A549 (cell line): ENCODE measurements around the gene TCP1. TPM values are rescaled to one million over a fixed set of nuclear protein-coding genes. Genes with fewer than 3 reads are reported as not detected.

Source experiments
- ATAC-seq, 2 experiments: fragments of 200-7000 bp in 1 of 2; fragments of >200 bp in 1 of 2; cut with Nextera tagmentation in 1 of 2; cut with Tn5 transposase in 1 of 2; 3 replicates each; pipeline versions ENCODE4 v1.8.0 to v1.9.1; 2018 to 2020; ENCODE audit warnings: mild to moderate bottlenecking in 1 of 2, moderate library complexity in 1 of 2
- CTCF ChIA-PET: fragments of 300-600 bp; sonication (Branson Sonifier 250); formaldehyde crosslinking; extraction: SDS; loops from one replicate; lab custom pipeline; 2021; ENCODE audit warnings: antibody characterized with exemption, inconsistent platforms; lab: Yijun Ruan, JAX
- POLR2A ChIA-PET: fragments of 350-600 bp; formaldehyde crosslinking; extraction: SDS; loops from one replicate; lab custom pipeline; 2021; ENCODE audit warnings: antibody characterized with exemption, inconsistent platforms; lab: Yijun Ruan, JAX
- DNase-seq, 2 experiments: peaks; one replicate each; pipeline versions ENCODE4 v3.0.0 to v3.0.0-alpha.2; 2011 to 2016; ENCODE audit warnings: low read depth in 1 of 2, low spot score in 1 of 2
- FAIRE-seq: peaks from 2 replicates; lab custom pipeline; 2011; peaks lifted over from hg19 to GRCh38; lab: Jason Lieb, UNC
- H3K27ac ChIP-seq, 2 experiments: fragments of >200 bp; sonication (Bioruptor Twin); formaldehyde crosslinking; 3 replicates each; pipeline ENCODE4 v1.5.1; 2016 to 2017
- H3K4me1 ChIP-seq: fragments of >200 bp; sonication (Bioruptor Twin); formaldehyde crosslinking; 3 replicates; pipeline ENCODE4 v1.6.1; 2016
- H3K4me2 ChIP-seq: fragments of >200 bp; sonication (Bioruptor Twin); formaldehyde crosslinking; 3 replicates; pipeline ENCODE4 v1.6.1; 2016
- H3K4me3 ChIP-seq: fragments of >200 bp; sonication (Bioruptor Twin); formaldehyde crosslinking; 3 replicates; pipeline ENCODE4 v1.5.1; 2016
- H3K9me3 ChIP-seq: fragments of >200 bp; sonication (Bioruptor Twin); formaldehyde crosslinking; 3 replicates; pipeline ENCODE4 v1.6.1; 2016
- BHLHE40 ChIP-seq: IDR thresholded peaks from 2 replicates; pipeline ENCODE4 v1.6.1; 2012; ENCODE audit warnings: low read depth, low read length, inconsistent platforms
- CBX2 ChIP-seq: fragments of 200-600 bp; sonication (generic); IDR thresholded peaks from 2 replicates; pipeline ENCODE4 v1.6.1; 2016; ENCODE audit warnings: low read depth, mild to moderate bottlenecking, borderline replicate concordance
- CEBPB ChIP-seq, 2 experiments: fragments of >200 bp in 1 of 2; sonication (Bioruptor Twin) in 1 of 2; formaldehyde crosslinking in 1 of 2; IDR thresholded peaks; 2 replicates each; pipeline ENCODE4 v1.6.1; 2012 to 2016
- CHD2 ChIP-seq: fragments of 150-350 bp; IDR thresholded peaks from 2 replicates; pipeline ENCODE4 v1.6.1; 2014; ENCODE audit warnings: low read length; ENCODE audit not compliant: partially characterized antibody
- CHD4 ChIP-seq: fragments of 200-600 bp; sonication (generic); IDR thresholded peaks from 2 replicates; pipeline ENCODE4 v1.6.1; 2016; ENCODE audit warnings: antibody characterized with exemption, mild to moderate bottlenecking, borderline replicate concordance
- EP300 ChIP-seq, 2 experiments: fragments of >200 bp; sonication (Bioruptor Twin); formaldehyde crosslinking; IDR thresholded peaks; 2 replicates in 1 of 2; 3 replicates in 1 of 2; pipeline ENCODE4 v1.6.1; 2016 to 2017
- ESRRA ChIP-seq: fragments of 150-350 bp; IDR thresholded peaks from 2 replicates; pipeline ENCODE4 v1.6.1; 2014; ENCODE audit warnings: mild to moderate bottlenecking, low read length, borderline replicate concordance
- KDM5A ChIP-seq: fragments of 200-600 bp; sonication (generic); IDR thresholded peaks from 2 replicates; pipeline ENCODE4 v1.6.1; 2016; ENCODE audit warnings: antibody characterized with exemption, mild to moderate bottlenecking
- MAZ ChIP-seq: fragments of 150-350 bp; IDR thresholded peaks from 2 replicates; pipeline ENCODE4 v1.6.1; 2014; ENCODE audit warnings: antibody characterized with exemption, low read depth, low read length, borderline replicate concordance
- NFE2L2 ChIP-seq: fragments of 150-350 bp; conservative IDR thresholded peaks from 2 replicates; pipeline ENCODE4 v1.6.1; 2014; ENCODE audit warnings: low read length
- NR3C1 ChIP-seq: fragments of >200 bp; sonication (Bioruptor Twin); formaldehyde crosslinking; IDR thresholded peaks from 3 replicates; pipeline ENCODE4 v1.6.1; 2017
- PHF8 ChIP-seq: fragments of 200-600 bp; sonication (generic); IDR thresholded peaks from 2 replicates; pipeline ENCODE4 v1.6.1; 2016; ENCODE audit warnings: low read depth, mild to moderate bottlenecking, antibody characterized with exemption, moderate library complexity, borderline replicate concordance
- POLR2AphosphoS2 ChIP-seq: conservative IDR thresholded peaks from 2 replicates; pipeline ENCODE4 v1.6.1; 2012; ENCODE audit warnings: low read length, improper control_type of control experiment, inconsistent platforms
- RCOR1 ChIP-seq: fragments of 150-350 bp; IDR thresholded peaks from 2 replicates; pipeline ENCODE4 v1.6.1; 2014; ENCODE audit warnings: antibody characterized with exemption, low read length, low read depth
- RFX5 ChIP-seq: fragments of 450-650 bp; IDR thresholded peaks from 2 replicates; pipeline ENCODE4 v1.7.1; 2014; ENCODE audit warnings: antibody characterized with exemption, mild to moderate bottlenecking, moderate library complexity
- RNF2 ChIP-seq: fragments of 200-600 bp; sonication (generic); IDR thresholded peaks from 2 replicates; pipeline ENCODE4 v1.6.1; 2016; ENCODE audit warnings: low read depth, mild to moderate bottlenecking, antibody characterized with exemption, moderate library complexity, borderline replicate concordance
- SMC3 ChIP-seq: fragments of >200 bp; sonication (Bioruptor Twin); formaldehyde crosslinking; IDR thresholded peaks from 3 replicates; pipeline ENCODE4 v1.6.1; 2018; ENCODE audit warnings: inconsistent platforms
- ZC3H11A ChIP-seq: fragments of 450-650 bp; IDR thresholded peaks from 2 replicates; pipeline ENCODE4 v1.6.1; 2014; ENCODE audit warnings: antibody characterized with exemption, mild to moderate bottlenecking
- ZSCAN20 ChIP-seq: fragments of 250-450 bp; sonication (Bioruptor Pico); IDR thresholded peaks from 2 replicates; pipeline ENCODE4 v1.8.0; 2022; ENCODE audit warnings: mild to moderate bottlenecking, moderate library complexity
- WGBS: methylation state at CpG from one replicate; pipeline ENCODE4 v1.1.6; 2017; ENCODE audit errors: missing lambda C conversion rate; 5-methylcytosine and 5-hydroxymethylcytosine counted together
- polyA plus RNA-seq, 4 experiments: library from polyadenylated mRNA; depleted of rRNA in 3 of 4; stranded (reverse); fragments of >200 nt; fragmentation: RNase III in 1 of 4; extraction: RNeasy Plus Mini Kit Qiagen cat#74134 plus additional on column Dnase treatment in 1 of 4; gene quantifications; 2 replicates in 3 of 4; 3 replicates in 1 of 4; pipeline ENCODE4 v1.2.3, GENCODE V29; 2011 to 2017
- TF ChIP-seq, protein P1 (sequence below): fragments of >200 bp; sonication (Bioruptor Twin); formaldehyde crosslinking; IDR thresholded peaks from 3 replicates; pipeline ENCODE4 v1.5.1; 2016
- TF ChIP-seq, protein P2 (sequence below): IDR thresholded peaks from 2 replicates; pipeline ENCODE4 v1.6.1; 2012; ENCODE audit warnings: low read depth, borderline replicate concordance
- TF ChIP-seq, protein P3 (sequence below): fragments of 250-450 bp; sonication (Bioruptor Pico); IDR thresholded peaks from 2 replicates; pipeline ENCODE4 v1.5.0; 2020; ENCODE audit warnings: low read depth, mild to moderate bottlenecking, moderate library complexity
- TF ChIP-seq, protein P4 (sequence below): IDR thresholded peaks from 2 replicates; pipeline ENCODE4 v1.6.1; 2012
- TF ChIP-seq, protein P5 (sequence below): fragments of 150-350 bp; IDR thresholded peaks from 2 replicates; pipeline ENCODE4 v1.6.1; 2014; ENCODE audit warnings: low read depth, mild to moderate bottlenecking, low read length

The TCP1 gene
- polyA plus RNA-seq, 2 of the 4 experiments (the other 2 are of a cell fraction): 215 to 367 TPM

DNA sequence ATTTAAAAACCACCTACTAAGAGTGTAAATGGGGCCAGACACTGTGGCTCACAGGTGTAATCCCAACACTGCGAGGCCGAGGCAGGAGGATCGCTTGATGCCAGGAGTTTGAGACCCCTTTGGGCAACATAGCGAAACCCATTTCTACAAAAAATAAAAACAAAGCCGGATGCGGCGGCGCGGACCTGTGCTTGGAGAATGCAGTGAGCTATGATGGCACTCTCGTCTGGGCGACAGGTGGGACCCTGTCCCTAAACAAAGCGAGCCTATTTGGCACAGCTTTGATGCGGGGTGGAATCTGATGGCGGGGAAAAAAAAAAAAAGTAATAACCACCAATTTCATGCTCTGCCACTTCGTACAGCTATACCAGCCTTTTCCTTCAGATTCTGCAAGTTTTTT is 1.1 kb downstream of the TCP1 start (continued):
- TF ChIP-seq CHD2 (no peak), POLR2AphosphoS2 (no peak)

GRCh38 chr6:159778542-159779103 is 10.8 kb downstream of the TCP1 start:
- CTCF ChIA-PET: no interaction called here
- H3K4me2 ChIP-seq: no peak overlapping the region
- ATAC-seq: no peak
- no peak for FAIRE-seq
- POLR2A ChIA-PET: interaction anchor here (1.5 kb wide), 1 partner anchor 11 kb away, joined by 5 read pairs; the partner anchor contains the start of genes MRPL18 and TCP1
- TF ChIP-seq, protein P1, sequence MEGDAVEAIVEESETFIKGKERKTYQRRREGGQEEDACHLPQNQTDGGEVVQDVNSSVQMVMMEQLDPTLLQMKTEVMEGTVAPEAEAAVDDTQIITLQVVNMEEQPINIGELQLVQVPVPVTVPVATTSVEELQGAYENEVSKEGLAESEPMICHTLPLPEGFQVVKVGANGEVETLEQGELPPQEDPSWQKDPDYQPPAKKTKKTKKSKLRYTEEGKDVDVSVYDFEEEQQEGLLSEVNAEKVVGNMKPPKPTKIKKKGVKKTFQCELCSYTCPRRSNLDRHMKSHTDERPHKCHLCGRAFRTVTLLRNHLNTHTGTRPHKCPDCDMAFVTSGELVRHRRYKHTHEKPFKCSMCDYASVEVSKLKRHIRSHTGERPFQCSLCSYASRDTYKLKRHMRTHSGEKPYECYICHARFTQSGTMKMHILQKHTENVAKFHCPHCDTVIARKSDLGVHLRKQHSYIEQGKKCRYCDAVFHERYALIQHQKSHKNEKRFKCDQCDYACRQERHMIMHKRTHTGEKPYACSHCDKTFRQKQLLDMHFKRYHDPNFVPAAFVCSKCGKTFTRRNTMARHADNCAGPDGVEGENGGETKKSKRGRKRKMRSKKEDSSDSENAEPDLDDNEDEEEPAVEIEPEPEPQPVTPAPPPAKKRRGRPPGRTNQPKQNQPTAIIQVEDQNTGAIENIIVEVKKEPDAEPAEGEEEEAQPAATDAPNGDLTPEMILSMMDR: no peak
- no peak for TF ChIP-seq ZSCAN20
- TF ChIP-seq ESRRA: no peak
- TF ChIP-seq, protein P2, sequence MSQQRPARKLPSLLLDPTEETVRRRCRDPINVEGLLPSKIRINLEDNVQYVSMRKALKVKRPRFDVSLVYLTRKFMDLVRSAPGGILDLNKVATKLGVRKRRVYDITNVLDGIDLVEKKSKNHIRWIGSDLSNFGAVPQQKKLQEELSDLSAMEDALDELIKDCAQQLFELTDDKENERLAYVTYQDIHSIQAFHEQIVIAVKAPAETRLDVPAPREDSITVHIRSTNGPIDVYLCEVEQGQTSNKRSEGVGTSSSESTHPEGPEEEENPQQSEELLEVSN: no peak
- no peak for TF ChIP-seq ZC3H11A
- no peak for TF ChIP-seq NFE2L2
- no peak for TF ChIP-seq SMC3
- TF ChIP-seq, protein P3, sequence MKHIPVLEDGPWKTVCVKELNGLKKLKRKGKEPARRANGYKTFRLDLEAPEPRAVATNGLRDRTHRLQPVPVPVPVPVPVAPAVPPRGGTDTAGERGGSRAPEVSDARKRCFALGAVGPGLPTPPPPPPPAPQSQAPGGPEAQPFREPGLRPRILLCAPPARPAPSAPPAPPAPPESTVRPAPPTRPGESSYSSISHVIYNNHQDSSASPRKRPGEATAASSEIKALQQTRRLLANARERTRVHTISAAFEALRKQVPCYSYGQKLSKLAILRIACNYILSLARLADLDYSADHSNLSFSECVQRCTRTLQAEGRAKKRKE (CRISPR knock-in tag): no peak
- no peak for TF ChIP-seq BHLHE40
- no peak for TF ChIP-seq CBX2
- TF ChIP-seq PHF8: no peak
- TF ChIP-seq, protein P4, sequence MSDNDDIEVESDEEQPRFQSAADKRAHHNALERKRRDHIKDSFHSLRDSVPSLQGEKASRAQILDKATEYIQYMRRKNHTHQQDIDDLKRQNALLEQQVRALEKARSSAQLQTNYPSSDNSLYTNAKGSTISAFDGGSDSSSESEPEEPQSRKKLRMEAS: no peak
- no peak for TF ChIP-seq CHD4
- no peak for TF ChIP-seq RCOR1
- TF ChIP-seq RNF2: no peak
- no peak for TF ChIP-seq RFX5
- TF ChIP-seq EP300 (IDR thresholded peaks at IDR 0.05): no peak
- no peak for TF ChIP-seq MAZ
- TF ChIP-seq NR3C1: no peak
- no peaks in the 10 kb centered on the region for H3K4me1 ChIP-seq
- no peak overlapping the region for H3K4me3 ChIP-seq
- 66% methylated on average over 3 of the region's 3 CpGs for WGBS
- H3K9me3 ChIP-seq: no peaks in the 10 kb centered on the region
- H3K27ac ChIP-seq: no peak overlapping the region
- no peak for DNase-seq

DNA sequence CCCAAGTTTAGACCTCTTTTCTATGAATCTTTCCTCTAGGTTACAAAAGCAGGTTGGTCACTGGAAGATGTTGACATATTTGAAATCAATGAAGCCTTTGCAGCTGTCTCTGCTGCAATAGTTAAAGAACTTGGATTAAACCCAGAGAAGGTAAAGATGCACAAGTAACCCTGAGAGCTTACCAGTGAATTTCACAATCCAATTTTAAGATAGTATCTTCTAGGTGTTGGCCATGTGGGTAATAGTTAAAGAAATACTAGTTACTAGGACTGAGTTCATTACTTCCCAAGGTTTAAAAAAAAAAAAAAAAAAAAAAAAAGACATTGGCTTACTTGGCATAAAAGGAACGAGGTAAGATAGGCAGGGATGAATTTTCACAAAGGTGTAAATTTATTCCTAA is 11.3 kb downstream of the TCP1 start:
- ATAC-seq: no peak
- ChIA-PET POLR2A (interaction anchor here (1.5 kb wide), 1 partner anchor 12 kb away, joined by 5 read pairs; the partner anchor contains the start of genes MRPL18 and TCP1), CTCF (no interaction called here)
- Histone ChIP-seq H3K4me1 (no peaks in the 10 kb centered on the region), H3K9me3 (no peaks in the 10 kb centered on the region), H3K4me2 (no peak overlapping the region), H3K27ac (no peak overlapping the region), H3K4me3 (no peak overlapping the region)
- TF ChIP-seq NFE2L2 (no peak), KDM5A (no peak), RNF2 (no peak), SMC3 (no peak), NR3C1 (no peak), CEBPB (IDR thresholded peaks at IDR 0.05) (no peak), ZSCAN20 (no peak)
- TF ChIP-seq, protein P5, sequence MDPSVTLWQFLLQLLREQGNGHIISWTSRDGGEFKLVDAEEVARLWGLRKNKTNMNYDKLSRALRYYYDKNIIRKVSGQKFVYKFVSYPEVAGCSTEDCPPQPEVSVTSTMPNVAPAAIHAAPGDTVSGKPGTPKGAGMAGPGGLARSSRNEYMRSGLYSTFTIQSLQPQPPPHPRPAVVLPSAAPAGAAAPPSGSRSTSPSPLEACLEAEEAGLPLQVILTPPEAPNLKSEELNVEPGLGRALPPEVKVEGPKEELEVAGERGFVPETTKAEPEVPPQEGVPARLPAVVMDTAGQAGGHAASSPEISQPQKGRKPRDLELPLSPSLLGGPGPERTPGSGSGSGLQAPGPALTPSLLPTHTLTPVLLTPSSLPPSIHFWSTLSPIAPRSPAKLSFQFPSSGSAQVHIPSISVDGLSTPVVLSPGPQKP: no peak
- WGBS: 89% methylated on average over 1 of the region's 1 CpG
- DNase-seq: no peak
- FAIRE-seq: no peak
